ENCODE data around the gene PTMA. TPM values are rescaled to one million over a fixed set of nuclear protein-coding genes. Genes with fewer than 3 reads are reported as not detected.

Gene PTMA
- total RNA-seq, 2 experiments from 2014 or later, result 2,780 to 3,053 TPM

- Histone ChIP-seq H3K9me3 (ENCODE audit: low read length) (no peaks in the 10 kb centered on the region), H3K4me1 (ENCODE audit: insufficient read depth, low read length, poor library complexity, severe bottlenecking) (peaks cover 70% of the 10 kb centered on the region), H4K20me1 (ENCODE audit: insufficient read depth, low read length) (no peaks in the 10 kb centered on the region), H3K36me3 (ENCODE audit: insufficient read depth, low read length) (no peaks in the 10 kb centered on the region), H3K4me2 (ENCODE audit: low read length) (peak overlapping the region; percentile 86), H2AFZ (ENCODE audit: low read length) (peak overlapping the region; percentile 5; the same call in 1 of the 2 replicates), H3K27ac (ENCODE audit: low read depth, low read length, poor library complexity, severe bottlenecking) (peak overlapping the region; percentile 73), H3K79me2 (ENCODE audit: insufficient read depth, low read depth, low read length) (no peaks in the 10 kb centered on the region), H3K4me3 (ENCODE audit: low read depth, low read length, poor library complexity, severe bottlenecking) (peak overlapping the region; percentile 63), H3K9me2 (ENCODE audit: insufficient read depth, low read length) (no peaks in the 10 kb centered on the region)
- ChIA-PET CTCF (ENCODE audit: unreplicated experiment) (interaction anchor here (0.7 kb wide), 1 partner anchor 10 kb away, joined by 4 read pairs; no protein-coding TSS in a partner anchor), POLR2A (interaction anchor here (0.6 to 2.6 kb wide), 4 partner anchors 10 to 44 kb away, joined by 3 to 12 read pairs (median 3); no protein-coding TSS in a partner anchor)
- no peak for TF ChIP-seq CTCF (conservative IDR thresholded peaks at IDR 0.05; ENCODE audit: low read length)
- TF ChIP-seq EZH2phosphoT487 (IDR thresholded peaks at IDR 0.05; ENCODE audit: borderline replicate concordance, low read depth, low read length), result no peak
- intact Hi-C loops (cut with micrococcal nuclease; ENCODE audit: unreplicated experiment), result loop anchor here (1.0 kb wide), 3 partner anchors 12 to 50 kb away; partner anchors contain the start of gene PTMA
- DNase-seq (ENCODE audit: low spot score), result no peak
- TSS peak; percentile 85 for BruUV-seq (replicated peaks)
These were observed 45.4 kb upstream of the PTMA start for GRCh38 chr2:231662811-231663457.

GRCh38 chr2:231663458-231664212, 44.7 kb upstream of the PTMA start:
- peak; percentile 27 for DNase-seq (ENCODE audit: low spot score)
- no peak overlapping the region for H3K4me3 ChIP-seq (ENCODE audit: low read depth, low read length, poor library complexity, severe bottlenecking)
- TF ChIP-seq CTCF (conservative IDR thresholded peaks at IDR 0.05; ENCODE audit: low read length), result no peak
- no peak for TF ChIP-seq EZH2phosphoT487 (IDR thresholded peaks at IDR 0.05; ENCODE audit: borderline replicate concordance, low read depth, low read length)
- BruUV-seq (replicated peaks), result no TSS peak
- H3K9me2 ChIP-seq (ENCODE audit: insufficient read depth, low read length), result no peaks in the 10 kb centered on the region
- H3K9me3 ChIP-seq (ENCODE audit: low read length), result no peaks in the 10 kb centered on the region
- no peaks in the 10 kb centered on the region for H3K79me2 ChIP-seq (ENCODE audit: insufficient read depth, low read depth, low read length)
- CTCF ChIA-PET (ENCODE audit: unreplicated experiment), result no interaction called here
- H2AFZ ChIP-seq (ENCODE audit: low read length), result no peak overlapping the region
- H3K36me3 ChIP-seq (ENCODE audit: insufficient read depth, low read length), result no peaks in the 10 kb centered on the region
- intact Hi-C loops (cut with micrococcal nuclease; ENCODE audit: unreplicated experiment), result no loop called here
- peak overlapping the region; percentile 73 for H3K27ac ChIP-seq (ENCODE audit: low read depth, low read length, poor library complexity, severe bottlenecking)
- peaks cover 77% of the 10 kb centered on the region for H3K4me1 ChIP-seq (ENCODE audit: insufficient read depth, low read length, poor library complexity, severe bottlenecking)
- no peaks in the 10 kb centered on the region for H4K20me1 ChIP-seq (ENCODE audit: insufficient read depth, low read length)
- H3K4me2 ChIP-seq (ENCODE audit: low read length), result peak overlapping the region; percentile 86
- POLR2A ChIA-PET, result interaction anchor here (0.9 to 2.6 kb wide), 5 partner anchors 9 to 458 kb away, joined by 3 to 12 read pairs (median 3); no protein-coding TSS in a partner anchor
